ENCODE results near the gene VSIR. TPM values are rescaled to one million over a fixed set of nuclear protein-coding genes. Genes with fewer than 3 reads are reported as not detected.

VSIR gene
- total RNA-seq, 1 experiment from 2014 or later, result 18.5 TPM

DNA sequence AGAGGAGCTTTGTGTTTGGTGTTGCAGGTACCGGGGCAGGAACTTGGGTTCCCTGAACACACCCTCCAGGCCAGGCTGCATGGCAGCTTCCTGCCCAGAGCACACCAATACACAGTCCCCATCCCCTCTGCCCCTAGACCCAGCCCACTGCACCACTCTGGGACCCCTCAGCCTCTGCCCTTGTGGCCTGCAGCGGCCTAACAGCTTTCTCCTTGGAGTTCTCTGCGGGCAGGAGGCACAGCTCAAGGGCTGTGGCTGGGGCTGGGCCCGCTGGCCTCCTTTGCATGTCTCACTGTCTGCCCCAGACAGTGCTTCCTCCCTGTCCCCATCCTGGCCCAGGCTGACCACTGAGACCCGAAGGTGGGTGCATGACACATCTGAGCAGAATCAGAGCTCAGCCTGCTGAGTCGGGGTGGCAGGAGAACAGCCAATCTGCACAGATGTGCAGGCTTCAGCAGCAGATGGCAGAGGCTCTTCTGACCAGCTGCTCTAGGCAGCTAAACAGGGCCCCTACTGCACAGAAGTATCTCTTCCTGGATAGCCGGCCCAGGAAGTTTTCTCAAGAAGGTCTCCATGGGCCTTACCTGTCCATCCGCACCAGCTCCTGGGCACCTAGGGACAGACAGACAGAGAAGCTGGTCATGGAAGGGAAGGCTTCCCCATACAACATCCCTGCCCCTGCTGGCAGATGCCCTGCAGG lies 20.8 kb downstream of the VSIR start:
- Histone ChIP-seq H3K4me2 (ENCODE audit: low read length) (no peak overlapping the region), H4K20me1 (ENCODE audit: insufficient read depth) (no peaks in the 10 kb centered on the region), H2AFZ (ENCODE audit: low read depth, low read length, poor library complexity, severe bottlenecking) (no peak overlapping the region), H3K36me3 (ENCODE audit: control insufficient read depth in 1 of 2, insufficient read depth in 2 of 2, low read length in 2 of 2) (no peaks in the 10 kb centered on the region), H3K4me1 (ENCODE audit: control insufficient read depth in 1 of 2, insufficient read depth in 2 of 2, low read length in 2 of 2) (no peaks in the 10 kb centered on the region), H3K9me2 (ENCODE audit: insufficient read depth) (no peaks in the 10 kb centered on the region), H3K9ac (ENCODE audit: low read length) (no peak overlapping the region), H3K79me2 (ENCODE audit: insufficient read depth, low read length) (no peaks in the 10 kb centered on the region), H3K9me3 (ENCODE audit: control insufficient read depth in 1 of 2, insufficient read depth in 1 of 2, low read depth in 1 of 2, low read length in 2 of 2) (no peaks in the 10 kb centered on the region), H3K27ac (ENCODE audit: low read depth, low read length) (no peak overlapping the region), H3K4me3 (replicated peaks in 1 of 2; ENCODE audit: low read depth in 1 of 2, low read length in 2 of 2) (no peak overlapping the region), H3K27me3 (ENCODE audit: insufficient read depth, low read length) (no peaks in the 10 kb centered on the region)
- TF ChIP-seq TCF7L2 (IDR thresholded peaks at IDR 0.05; ENCODE audit: borderline replicate concordance, extremely low read depth, insufficient read depth, insufficient read length) (no peak), FOSL1 (IDR thresholded peaks at IDR 0.05; ENCODE audit: low read depth) (no peak), EZH2phosphoT487 (IDR thresholded peaks at IDR 0.05; ENCODE audit: borderline replicate concordance) (no peak), POLR2AphosphoS5 (IDR thresholded peaks at IDR 0.05; ENCODE audit: low read depth, low read length) (no peak), SRF (IDR thresholded peaks at IDR 0.05; ENCODE audit: low read depth) (no peak), EZH2 (IDR thresholded peaks at IDR 0.05) (no peak), SP1 (IDR thresholded peaks at IDR 0.05; ENCODE audit: low read depth) (no peak), SIN3A (IDR thresholded peaks at IDR 0.05; ENCODE audit: low read depth) (no peak), ELF1 (IDR thresholded peaks at IDR 0.05; ENCODE audit: borderline replicate concordance, low read depth) (no peak), ZFX (IDR thresholded peaks at IDR 0.05) (no peak), POLR2A (IDR thresholded peaks at IDR 0.05; ENCODE audit: borderline replicate concordance, extremely low read depth, insufficient read depth, insufficient read length) (no peak), EGR1 (IDR thresholded peaks at IDR 0.05; ENCODE audit: low read depth) (no peak), CBX3 (IDR thresholded peaks at IDR 0.05; ENCODE audit: low read depth) (no peak), JUND (IDR thresholded peaks at IDR 0.05) (no peak), RAD21 (IDR thresholded peaks at IDR 0.05; ENCODE audit: low read depth) (no peak)
- TF ChIP-seq, protein P1, sequence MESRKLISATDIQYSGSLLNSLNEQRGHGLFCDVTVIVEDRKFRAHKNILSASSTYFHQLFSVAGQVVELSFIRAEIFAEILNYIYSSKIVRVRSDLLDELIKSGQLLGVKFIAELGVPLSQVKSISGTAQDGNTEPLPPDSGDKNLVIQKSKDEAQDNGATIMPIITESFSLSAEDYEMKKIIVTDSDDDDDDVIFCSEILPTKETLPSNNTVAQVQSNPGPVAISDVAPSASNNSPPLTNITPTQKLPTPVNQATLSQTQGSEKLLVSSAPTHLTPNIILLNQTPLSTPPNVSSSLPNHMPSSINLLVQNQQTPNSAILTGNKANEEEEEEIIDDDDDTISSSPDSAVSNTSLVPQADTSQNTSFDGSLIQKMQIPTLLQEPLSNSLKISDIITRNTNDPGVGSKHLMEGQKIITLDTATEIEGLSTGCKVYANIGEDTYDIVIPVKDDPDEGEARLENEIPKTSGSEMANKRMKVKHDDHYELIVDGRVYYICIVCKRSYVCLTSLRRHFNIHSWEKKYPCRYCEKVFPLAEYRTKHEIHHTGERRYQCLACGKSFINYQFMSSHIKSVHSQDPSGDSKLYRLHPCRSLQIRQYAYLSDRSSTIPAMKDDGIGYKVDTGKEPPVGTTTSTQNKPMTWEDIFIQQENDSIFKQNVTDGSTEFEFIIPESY (IDR thresholded peaks at IDR 0.05; ENCODE audit: extremely low read depth, insufficient replicate concordance, low read length), result no peak
- TF ChIP-seq, protein P2, sequence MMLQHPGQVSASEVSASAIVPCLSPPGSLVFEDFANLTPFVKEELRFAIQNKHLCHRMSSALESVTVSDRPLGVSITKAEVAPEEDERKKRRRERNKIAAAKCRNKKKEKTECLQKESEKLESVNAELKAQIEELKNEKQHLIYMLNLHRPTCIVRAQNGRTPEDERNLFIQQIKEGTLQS (IDR thresholded peaks at IDR 0.05), result no peak
- TF ChIP-seq, protein P3, sequence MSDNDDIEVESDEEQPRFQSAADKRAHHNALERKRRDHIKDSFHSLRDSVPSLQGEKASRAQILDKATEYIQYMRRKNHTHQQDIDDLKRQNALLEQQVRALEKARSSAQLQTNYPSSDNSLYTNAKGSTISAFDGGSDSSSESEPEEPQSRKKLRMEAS (IDR thresholded peaks at IDR 0.05), result no peak
- TF ChIP-seq, protein P4, sequence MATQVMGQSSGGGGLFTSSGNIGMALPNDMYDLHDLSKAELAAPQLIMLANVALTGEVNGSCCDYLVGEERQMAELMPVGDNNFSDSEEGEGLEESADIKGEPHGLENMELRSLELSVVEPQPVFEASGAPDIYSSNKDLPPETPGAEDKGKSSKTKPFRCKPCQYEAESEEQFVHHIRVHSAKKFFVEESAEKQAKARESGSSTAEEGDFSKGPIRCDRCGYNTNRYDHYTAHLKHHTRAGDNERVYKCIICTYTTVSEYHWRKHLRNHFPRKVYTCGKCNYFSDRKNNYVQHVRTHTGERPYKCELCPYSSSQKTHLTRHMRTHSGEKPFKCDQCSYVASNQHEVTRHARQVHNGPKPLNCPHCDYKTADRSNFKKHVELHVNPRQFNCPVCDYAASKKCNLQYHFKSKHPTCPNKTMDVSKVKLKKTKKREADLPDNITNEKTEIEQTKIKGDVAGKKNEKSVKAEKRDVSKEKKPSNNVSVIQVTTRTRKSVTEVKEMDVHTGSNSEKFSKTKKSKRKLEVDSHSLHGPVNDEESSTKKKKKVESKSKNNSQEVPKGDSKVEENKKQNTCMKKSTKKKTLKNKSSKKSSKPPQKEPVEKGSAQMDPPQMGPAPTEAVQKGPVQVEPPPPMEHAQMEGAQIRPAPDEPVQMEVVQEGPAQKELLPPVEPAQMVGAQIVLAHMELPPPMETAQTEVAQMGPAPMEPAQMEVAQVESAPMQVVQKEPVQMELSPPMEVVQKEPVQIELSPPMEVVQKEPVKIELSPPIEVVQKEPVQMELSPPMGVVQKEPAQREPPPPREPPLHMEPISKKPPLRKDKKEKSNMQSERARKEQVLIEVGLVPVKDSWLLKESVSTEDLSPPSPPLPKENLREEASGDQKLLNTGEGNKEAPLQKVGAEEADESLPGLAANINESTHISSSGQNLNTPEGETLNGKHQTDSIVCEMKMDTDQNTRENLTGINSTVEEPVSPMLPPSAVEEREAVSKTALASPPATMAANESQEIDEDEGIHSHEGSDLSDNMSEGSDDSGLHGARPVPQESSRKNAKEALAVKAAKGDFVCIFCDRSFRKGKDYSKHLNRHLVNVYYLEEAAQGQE (IDR thresholded peaks at IDR 0.05; ENCODE audit: low read depth), result no peak
- intact Hi-C loops (cut with micrococcal nuclease), result no loop called here
- BruUV-seq (replicated peaks), result no TSS peak
- POLR2A ChIA-PET, result no interaction called here
- RAD21 ChIA-PET (ENCODE audit: low non-redundant PET in 1 of 2, low total read pairs in 2 of 2, uncharacterized antibody in 2 of 2, unreplicated experiment in 2 of 2), result no interaction called here
- CTCF ChIA-PET, result no interaction called here
- DNase-seq (ENCODE audit: low read depth, low spot score) (no peak), ATAC-seq (no peak)

Data from HCT116 (cell line).